HUES64 (cell line): ENCODE results near the gene NEU4.
"Not testable (repeated sequence)": the region's sequence is repeated elsewhere in the genome, so short reads cannot be mapped to it uniquely, and the experiment has no call there.

Experiments used
- H3K27ac ChIP-seq: 2 replicates; pipeline ENCODE4 v1.7.0; 2013; ENCODE audit warnings: low read depth, low read length, inconsistent platforms
- H3K27me3 ChIP-seq: 2 replicates; pipeline ENCODE4 v1.6.1; 2013; ENCODE audit warnings: mild to moderate bottlenecking, low read length; ENCODE audit not compliant: insufficient read depth
- H3K36me3 ChIP-seq: 2 replicates; pipeline ENCODE4 v1.6.1; 2013; ENCODE audit warnings: mild to moderate bottlenecking, low read length; ENCODE audit not compliant: insufficient read depth
- H3K4me1 ChIP-seq: 2 replicates; pipeline ENCODE4 v1.6.1; 2013; ENCODE audit warnings: mild to moderate bottlenecking, low read length, moderate library complexity; ENCODE audit not compliant: insufficient read depth
- H3K4me3 ChIP-seq: 2 replicates; pipeline ENCODE4 v1.5.1; 2013; ENCODE audit warnings: mild to moderate bottlenecking, low read length, moderate library complexity
- H3K9ac ChIP-seq: 2 replicates; pipeline ENCODE4 v1.6.1; 2013; ENCODE audit warnings: mild to moderate bottlenecking, low read depth, low read length
- H3K9me3 ChIP-seq: 2 replicates; pipeline ENCODE4 v1.6.1; 2013; ENCODE audit warnings: low read depth, low read length; ENCODE audit not compliant: insufficient read depth
- WGBS: fragments of 150-250, 120-280 bp; methylation state at CpG from one replicate; pipeline ENCODE4 v1.1.7; 2013; ENCODE audit warnings: missing lambda C conversion rate; 5-methylcytosine and 5-hydroxymethylcytosine counted together

The NEU4 gene

DNA sequence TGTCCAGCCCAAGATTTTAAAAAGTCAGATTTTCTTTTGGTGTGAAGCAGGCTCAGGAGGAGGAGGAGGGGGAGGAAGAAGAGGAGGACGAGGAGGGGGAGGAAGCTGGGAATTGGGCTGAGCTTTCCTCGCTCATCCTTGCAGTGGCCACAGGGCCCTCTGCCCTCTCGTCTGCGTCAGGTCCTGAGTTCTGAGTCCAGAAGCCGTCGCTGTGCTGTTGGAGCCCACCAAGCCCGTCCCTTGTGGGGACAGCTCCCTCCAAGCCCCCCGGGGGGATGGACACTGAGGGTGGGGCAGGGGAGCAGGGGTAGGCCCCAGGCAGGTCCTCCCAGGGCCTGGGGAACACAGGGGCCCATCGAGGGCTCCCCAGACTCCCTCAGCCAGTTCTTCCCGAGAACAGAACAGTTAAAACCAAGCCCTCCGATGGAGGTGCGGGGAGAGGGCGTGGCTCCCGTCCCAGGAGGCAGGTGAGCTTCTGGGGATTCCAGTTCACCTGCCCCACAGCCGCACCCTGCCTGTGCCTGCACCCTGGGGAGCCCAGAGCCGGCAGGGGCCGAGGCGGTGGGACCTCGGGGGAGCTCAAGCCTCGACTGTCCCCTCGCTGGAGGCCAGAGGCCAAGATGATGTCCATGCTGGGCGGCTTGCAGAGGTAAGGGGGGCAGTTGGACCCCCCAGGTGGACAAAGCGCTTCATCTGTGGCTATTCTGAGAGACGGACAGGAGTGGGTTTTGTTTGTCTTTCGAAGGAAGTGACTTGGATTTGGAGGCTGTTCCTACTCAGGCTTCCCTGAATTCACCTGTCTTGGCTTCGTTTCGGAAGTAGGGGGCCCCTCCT, 32.4 kb upstream of the NEU4 start, which contains the start of gene GAL3ST2:
Gene GAL3ST2 (plus strand): TSS at position 487 of the 834 bp plus-strand sequence. CDS start 134 bp downstream, at position 621.
- Histone ChIP-seq H3K4me3 (no peak within 1 kb of the TSS), H3K27ac (no peak within 1 kb of the TSS), H3K4me1 (peaks cover 20% of the 10 kb centered on the region), H3K9me3 (peaks cover 10% of the 10 kb centered on the region), H3K27me3 (no peaks in the 10 kb centered on the region), H3K9ac (no peak within 1 kb of the TSS), H3K36me3 (no peaks in the 10 kb centered on the region)
- WGBS: 82% methylated on average over 27 of the region's 27 CpGs

GRCh38 chr2:241777170-241777685, 31.8 kb upstream of the NEU4 start:
- H3K4me1 ChIP-seq: peaks cover 13% of the 10 kb centered on the region
- WGBS: 83% methylated on average over 22 of the region's 22 CpGs
- no peak overlapping the region for H3K27ac ChIP-seq
- no peaks in the 10 kb centered on the region for H3K27me3 ChIP-seq
- no peak overlapping the region for H3K9ac ChIP-seq
- peaks cover 16% of the 10 kb centered on the region for H3K9me3 ChIP-seq
- H3K4me3 ChIP-seq: no peak overlapping the region
- H3K36me3 ChIP-seq: no peaks in the 10 kb centered on the region

- H3K4me3 ChIP-seq: no peak overlapping the region
- H3K27me3 ChIP-seq: no peaks in the 10 kb centered on the region
- H3K27ac ChIP-seq: no peak overlapping the region
- peaks cover 11% of the 10 kb centered on the region for H3K4me1 ChIP-seq
- no peak overlapping the region for H3K9ac ChIP-seq
- H3K9me3 ChIP-seq: peaks cover 22% of the 10 kb centered on the region
- 76% methylated on average over 21 of the region's 21 CpGs for WGBS
- H3K36me3 ChIP-seq: no peaks in the 10 kb centered on the region
Measured at GRCh38 chr2:241777686-241778627, 31.0 kb upstream of the NEU4 start.

- H3K4me3 ChIP-seq: no peak overlapping the region
- no peak overlapping the region for H3K27ac ChIP-seq
- H3K36me3 ChIP-seq: no peaks in the 10 kb centered on the region
- peaks cover 11% of the 10 kb centered on the region for H3K4me1 ChIP-seq
- H3K9me3 ChIP-seq: peaks cover 31% of the 10 kb centered on the region
- 87% methylated on average over 5 of the region's 5 CpGs for WGBS
- no peak overlapping the region for H3K9ac ChIP-seq
- H3K27me3 ChIP-seq: no peaks in the 10 kb centered on the region
Measured at GRCh38 chr2:241780939-241781569, 27.9 kb upstream of the NEU4 start.

GRCh38 chr2:241782053-241782452, 26.9 kb upstream of the NEU4 start:
- H3K9me3 ChIP-seq: peaks cover 31% of the 10 kb centered on the region
- H3K9ac ChIP-seq, H3K27ac ChIP-seq, H3K4me3 ChIP-seq, H3K27me3 ChIP-seq, H3K36me3 ChIP-seq: not testable (repeated sequence)
- WGBS: 96% methylated on average over 2 of the region's 3 CpGs
- H3K4me1 ChIP-seq: peaks cover 11% of the 10 kb centered on the region

DNA sequence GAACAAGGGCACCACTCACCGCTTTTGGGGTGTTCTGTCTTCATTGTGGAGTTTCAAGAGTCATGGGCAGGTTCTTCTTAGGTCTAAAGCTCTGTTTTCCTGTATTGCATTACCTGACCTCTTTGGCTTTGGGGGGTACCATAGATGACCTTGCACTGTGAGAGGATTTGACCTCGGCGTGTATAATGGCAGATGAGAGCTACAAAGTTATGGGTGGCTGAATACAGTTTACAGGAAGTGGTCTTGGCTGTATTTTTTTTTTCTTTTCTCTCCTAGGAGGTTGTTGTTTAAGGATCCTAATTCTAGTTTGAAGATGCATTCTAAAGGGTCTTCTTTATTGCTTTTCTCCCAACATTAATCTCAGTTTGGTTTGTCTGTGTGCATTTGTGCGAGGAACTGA, 20.9 kb upstream of the NEU4 start:
- Histone ChIP-seq H3K9ac (no peak overlapping the region), H3K9me3 (peaks cover 16% of the 10 kb centered on the region), H3K4me1 (no peaks in the 10 kb centered on the region), H3K27ac (no peak overlapping the region), H3K36me3 (no peaks in the 10 kb centered on the region), H3K27me3 (no peaks in the 10 kb centered on the region), H3K4me3 (no peak overlapping the region)
- WGBS: 95% methylated on average over 4 of the region's 4 CpGs

- 87% methylated on average over 3 of the region's 3 CpGs for WGBS
- H3K4me3 ChIP-seq: no peak overlapping the region
- H3K27ac ChIP-seq: no peak overlapping the region
- H3K36me3 ChIP-seq: no peaks in the 10 kb centered on the region
- no peaks in the 10 kb centered on the region for H3K4me1 ChIP-seq
- H3K9me3 ChIP-seq: peaks cover 11% of the 10 kb centered on the region
- no peaks in the 10 kb centered on the region for H3K27me3 ChIP-seq
- no peak overlapping the region for H3K9ac ChIP-seq
Measured at GRCh38 chr2:241788572-241788971, 20.4 kb upstream of the NEU4 start.

GRCh38 chr2:241791385-241791784, 17.6 kb upstream of the NEU4 start:
- not testable (repeated sequence) for H3K27ac ChIP-seq, H3K27me3 ChIP-seq
- WGBS: 80% methylated on average over 3 of the region's 3 CpGs

DNA sequence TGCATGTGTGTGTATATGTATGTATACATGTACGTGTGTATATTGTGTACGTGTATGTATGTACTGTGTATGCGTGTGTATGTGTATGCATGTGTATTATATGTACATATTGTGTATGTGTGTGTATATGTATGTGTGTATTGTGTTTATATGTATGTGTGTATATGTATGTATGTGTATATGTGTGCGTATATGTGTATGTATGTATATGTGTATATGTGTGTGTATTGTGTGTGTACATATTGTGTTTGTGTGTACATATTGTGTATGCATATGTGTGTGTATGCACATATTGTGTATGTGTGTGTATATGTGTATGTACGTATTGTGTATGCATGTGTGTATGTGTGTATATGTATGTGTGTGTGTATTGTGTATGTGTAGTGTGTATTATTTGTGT, 15.6 kb upstream of the NEU4 start:
- 92% methylated on average over 5 of the region's 5 CpGs for WGBS
- no peaks in the 10 kb centered on the region for H3K4me1 ChIP-seq
- no peaks in the 10 kb centered on the region for H3K36me3 ChIP-seq
- H3K4me3 ChIP-seq: no peak overlapping the region
- no peak overlapping the region for H3K9ac ChIP-seq
- peaks cover 9% of the 10 kb centered on the region for H3K9me3 ChIP-seq
- no peak overlapping the region for H3K27ac ChIP-seq
- no peaks in the 10 kb centered on the region for H3K27me3 ChIP-seq

More at GRCh38 chr2:241791385-241791784, 17.6 kb upstream of the NEU4 start:
- H3K4me3 ChIP-seq, H3K9ac ChIP-seq, H3K9me3 ChIP-seq, H3K36me3 ChIP-seq, H3K4me1 ChIP-seq: not testable (repeated sequence)

- Histone ChIP-seq H3K4me3 (no peak overlapping the region), H3K27me3 (no peaks in the 10 kb centered on the region), H3K27ac (no peak overlapping the region), H3K4me1 (no peaks in the 10 kb centered on the region), H3K9me3 (peaks cover 9% of the 10 kb centered on the region), H3K9ac (no peak overlapping the region), H3K36me3 (no peaks in the 10 kb centered on the region)
- WGBS: 88% methylated on average over 10 of the region's 10 CpGs
Measured at GRCh38 chr2:241794250-241794823, 14.7 kb upstream of the NEU4 start.
